Stimulated activated CD4-positive, alpha-beta T cell treated with anti-CD3 and anti-CD28 coated beads, Interleukin-2, amount 100 ng/mL, for 4 hours (primary cell): Measurements from ENCODE around the gene NT5C1B.

Experiments used
- DNase-seq: peaks from one replicate; pipeline ENCODE4 v3.0.0-alpha.2; 2020; ENCODE audit warnings: low read depth

Gene NT5C1B

GRCh38 chr2:18514526-18515461 lies 74.6 kb downstream of the NT5C1B start:
- no peak for DNase-seq
